Thymus (tissue), 11 donors: ENCODE measurements around the gene NIPSNAP3A. TPM values are rescaled to one million over a fixed set of nuclear protein-coding genes. Genes with fewer than 3 reads are reported as not detected.

ENCODE experiments used
- DNase-seq, 9 donors: peaks; one replicate each; pipeline ENCODE4 v3.0.0-alpha.2; 2013; ENCODE audit warnings: low spot score in 9 of 9, low read depth in 6 of 9, missing footprints in 1 of 9
- H3K27ac ChIP-seq, 2 donors: one replicate each; pipeline ENCODE4 v1.5.1; 2013; ENCODE audit warnings: control low read depth in 1 of 2, low read depth in 1 of 2, low read length in 1 of 2, mild to moderate bottlenecking in 1 of 2, moderate library complexity in 1 of 2
- H3K27me3 ChIP-seq, 2 donors: one replicate each; pipeline ENCODE4 v1.5.1; 2013; ENCODE audit warnings: low read length in 1 of 2; ENCODE audit not compliant: control insufficient read depth in 2 of 2, insufficient read depth in 1 of 2
- H3K36me3 ChIP-seq, 2 donors: one replicate each; pipeline ENCODE4 v1.5.1; 2013; ENCODE audit warnings: low read length in 1 of 2, mild to moderate bottlenecking in 1 of 2, moderate library complexity in 1 of 2; ENCODE audit not compliant: control insufficient read depth in 2 of 2, insufficient read depth in 2 of 2
- H3K4me1 ChIP-seq, 2 donors: one replicate each; pipeline ENCODE4 v1.5.1; 2013; ENCODE audit warnings: low read length in 2 of 2; ENCODE audit not compliant: control insufficient read depth in 2 of 2, insufficient read depth in 2 of 2
- H3K4me3 ChIP-seq, 2 donors: one replicate each; pipeline ENCODE4 v1.5.1; 2013; ENCODE audit warnings: low read length in 2 of 2, control low read depth in 1 of 2, mild to moderate bottlenecking in 1 of 2
- H3K9me3 ChIP-seq, 2 donors: one replicate each; pipeline ENCODE4 v1.5.1; 2013; ENCODE audit warnings: low read length in 1 of 2, mild to moderate bottlenecking in 1 of 2; ENCODE audit not compliant: control insufficient read depth in 2 of 2, insufficient read depth in 1 of 2
- whole genome bisulfite sequencing: extraction: QIAGEN DNeasy Blood & Tissue Kit; methylation state at CpG from one replicate; pipeline ENCODE4 v1.1.7; 2013; 5-methylcytosine and 5-hydroxymethylcytosine counted together
- polyA plus RNA-seq: library from polyadenylated mRNA; stranded (reverse); fragments of 200-250 nt; gene quantifications from one replicate; pipeline ENCODE4 v1.2.3, GENCODE V29; 2013
- total RNA-seq: library from RNA; stranded (reverse); fragments of 120-200 nt; gene quantifications from one replicate; pipeline ENCODE4 v1.2.4, GENCODE V29; 2013
- donor health status: healthy.

Gene NIPSNAP3A
- total and polyA plus RNA-seq, 2 donors: 25.1 to 40.9 TPM

GRCh38 chr9:104745852-104746251 is 1.6 kb upstream of the NIPSNAP3A start:
- no peaks in the 10 kb centered on the region for H3K27me3 ChIP-seq
- H3K4me3 ChIP-seq: no peak overlapping the region
- DNase-seq: no peak
- no peaks in the 10 kb centered on the region for H3K9me3 ChIP-seq
- 93% methylated on average over 1 of the region's 1 CpG for WGBS
- no peaks in the 10 kb centered on the region for H3K36me3 ChIP-seq
- H3K27ac ChIP-seq: no peak overlapping the region
- peaks cover 7 to 14% of the 10 kb centered on the region in 2 donors for H3K4me1 ChIP-seq

- no peak overlapping the region for H3K4me3 ChIP-seq
- 96% methylated on average over 2 of the region's 2 CpGs for WGBS
- peaks cover 7 to 14% of the 10 kb centered on the region in 2 donors for H3K4me1 ChIP-seq
- no peak overlapping the region for H3K27ac ChIP-seq
- H3K9me3 ChIP-seq: no peaks in the 10 kb centered on the region
- H3K27me3 ChIP-seq: no peaks in the 10 kb centered on the region
- no peaks in the 10 kb centered on the region for H3K36me3 ChIP-seq
- DNase-seq: no peak
Measured at GRCh38 chr9:104746285-104746684, 1.2 kb upstream of the NIPSNAP3A start.

GRCh38 chr9:104746798-104747197 is 685 bp upstream of the NIPSNAP3A start:
- Histone ChIP-seq H3K4me3 (peak overlapping the region; percentile 75 to 85), H3K36me3 (no peaks in the 10 kb centered on the region), H3K27ac (peak overlapping the region; percentile 92 to 96), H3K9me3 (no peaks in the 10 kb centered on the region), H3K4me1 (peaks cover 7 to 14% of the 10 kb centered on the region in 2 donors), H3K27me3 (no peaks in the 10 kb centered on the region)
- 3% methylated on average over 1 of the region's 1 CpG for WGBS
- peak in 2 of 9 donors; percentile 13 to 23 for DNase-seq

GRCh38 chr9:104747245-104747564 is 278 bp upstream of the NIPSNAP3A start:
- no peaks in the 10 kb centered on the region for H3K36me3 ChIP-seq
- no peaks in the 10 kb centered on the region for H3K27me3 ChIP-seq
- 1% methylated on average over 9 of the region's 9 CpGs for WGBS
- DNase-seq: peak in 2 of 9 donors; percentile 7 to 20
- peaks cover 7 to 14% of the 10 kb centered on the region in 2 donors for H3K4me1 ChIP-seq
- no peaks in the 10 kb centered on the region for H3K9me3 ChIP-seq
- H3K27ac ChIP-seq: peak overlapping the region; percentile 92 to 96
- H3K4me3 ChIP-seq: peak overlapping the region; percentile 75 to 85

- DNase-seq: peak in 2 of 9 donors; percentile 2 to 3
- Histone ChIP-seq H3K9me3 (no peaks in the 10 kb centered on the region), H3K27ac (peak overlapping the region; percentile 92 to 96), H3K36me3 (peaks cover 0 to 4% of the 10 kb centered on the region in 2 donors), H3K4me1 (peaks cover 7 to 14% of the 10 kb centered on the region in 2 donors), H3K27me3 (no peaks in the 10 kb centered on the region), H3K4me3 (peak overlapping the region; percentile 75 to 85)
- 11% methylated on average over 19 of the region's 19 CpGs for WGBS
Measured at GRCh38 chr9:104748359-104749031, 1.0 kb downstream of the NIPSNAP3A start.

GRCh38 chr9:104750185-104750767 is 2.8 kb downstream of the NIPSNAP3A start:
- Histone ChIP-seq H3K4me3 (no peak overlapping the region), H3K4me1 (peaks cover 7 to 14% of the 10 kb centered on the region in 2 donors), H3K27ac (no peak overlapping the region), H3K27me3 (no peaks in the 10 kb centered on the region), H3K9me3 (no peaks in the 10 kb centered on the region), H3K36me3 (peaks cover 0 to 4% of the 10 kb centered on the region in 2 donors)
- DNase-seq: no peak
- WGBS: 97% methylated on average over 3 of the region's 3 CpGs

- no peaks in the 10 kb centered on the region for H3K36me3 ChIP-seq
- no peaks in the 10 kb centered on the region for H3K4me1 ChIP-seq
Measured at GRCh38 chr9:104758974-104759373, 11.5 kb downstream of the NIPSNAP3A start.

GRCh38 chr9:104765138-104765537 is 17.7 kb downstream of the NIPSNAP3A start:
- 95% methylated on average over 5 of the region's 5 CpGs for WGBS

More at GRCh38 chr9:104758974-104759373, 11.5 kb downstream of the NIPSNAP3A start:
- DNase-seq: no peak
- WGBS: 70% methylated on average over 3 of the region's 3 CpGs
- no peaks in the 10 kb centered on the region for H3K27me3 ChIP-seq
- no peak overlapping the region for H3K4me3 ChIP-seq
- peaks cover 0 to 3% of the 10 kb centered on the region in 2 donors for H3K9me3 ChIP-seq
- H3K27ac ChIP-seq: no peak overlapping the region

GRCh38 chr9:104766025-104766424 is 18.5 kb downstream of the NIPSNAP3A start:
- peaks cover 0 to 3% of the 10 kb centered on the region in 2 donors for H3K9me3 ChIP-seq
- H3K4me1 ChIP-seq: no peaks in the 10 kb centered on the region
- H3K27me3 ChIP-seq: no peaks in the 10 kb centered on the region
- DNase-seq: no peak
- H3K27ac ChIP-seq: no peak overlapping the region
- 98% methylated on average over 7 of the region's 7 CpGs for WGBS
- no peak overlapping the region for H3K4me3 ChIP-seq
- no peaks in the 10 kb centered on the region for H3K36me3 ChIP-seq

More at GRCh38 chr9:104765138-104765537, 17.7 kb downstream of the NIPSNAP3A start:
- Histone ChIP-seq H3K36me3 (no peaks in the 10 kb centered on the region), H3K4me1 (no peaks in the 10 kb centered on the region), H3K4me3 (no peak overlapping the region), H3K27ac (no peak overlapping the region), H3K27me3 (no peaks in the 10 kb centered on the region), H3K9me3 (peaks cover 0 to 3% of the 10 kb centered on the region in 2 donors)
- DNase-seq: no peak
